Right atrium auricular region (tissue), 2 donors: ENCODE results near the gene CDK7. TPM values are rescaled to one million over a fixed set of nuclear protein-coding genes. Genes with fewer than 3 reads are reported as not detected.

ENCODE experiments used
- total RNA-seq, 2 donors: library from RNA; depleted of rRNA; stranded (reverse); fragments of >200 nt; gene quantifications; one replicate each; pipeline ENCODE4 v1.1.0, GENCODE V29; 2016

Gene CDK7
- total RNA-seq, 2 donors from 2014 or later: 9.2 to 11.3 TPM

Other genes starting within 250 kb of the CDK7 start
- gene SLC30A5, start 140.9 kb upstream of the CDK7 start, total RNA-seq: 10 to 100 TPM; 39.7 to 56.6 TPM
- gene CCNB1, start 67.7 kb upstream of the CDK7 start, total RNA-seq: 1 to 10 TPM; 1.2 to 5.6 TPM
- gene CENPH, start 45.3 kb upstream of the CDK7 start, total RNA-seq: 1 to 10 TPM; 1.3 to 2.0 TPM
- 1 to 10 TPM; 2.7 to 2.8 TPM for gene CCDC125, start 97.9 kb downstream of the CDK7 start, total RNA-seq
- 10 to 100 TPM; 14.5 to 15.7 TPM for gene AK6, start 134.6 kb downstream of the CDK7 start, total RNA-seq
- 10 to 100 TPM; 35.2 to 41.5 TPM for gene TAF9, start 134.6 kb downstream of the CDK7 start, total RNA-seq
- 10 to 100 TPM in 1 of 2 donors, 1 to 10 TPM in 1; 9.3 to 17.9 TPM for gene RAD17, start 134.9 kb downstream of the CDK7 start, total RNA-seq
- gene MARVELD2, start 180.2 kb downstream of the CDK7 start, total RNA-seq: 1 to 10 TPM; 1.6 to 2.3 TPM